GM19455 (cell line): ENCODE results near the gene PAK4.
"Not testable (repeated sequence)": the region's sequence is repeated elsewhere in the genome, so short reads cannot be mapped to it uniquely, and the experiment has no call there.

Experiments used
- ATAC-seq: cut with Tn5 transposase; IDR thresholded peaks from one replicate; pipeline ENCODE4 v1.9.1; 2021; ENCODE audit not compliant: unreplicated experiment

PAK4 gene

GRCh38 chr19:39099341-39099740 is 26.2 kb upstream of the PAK4 start:
- no peak for ATAC-seq

DNA sequence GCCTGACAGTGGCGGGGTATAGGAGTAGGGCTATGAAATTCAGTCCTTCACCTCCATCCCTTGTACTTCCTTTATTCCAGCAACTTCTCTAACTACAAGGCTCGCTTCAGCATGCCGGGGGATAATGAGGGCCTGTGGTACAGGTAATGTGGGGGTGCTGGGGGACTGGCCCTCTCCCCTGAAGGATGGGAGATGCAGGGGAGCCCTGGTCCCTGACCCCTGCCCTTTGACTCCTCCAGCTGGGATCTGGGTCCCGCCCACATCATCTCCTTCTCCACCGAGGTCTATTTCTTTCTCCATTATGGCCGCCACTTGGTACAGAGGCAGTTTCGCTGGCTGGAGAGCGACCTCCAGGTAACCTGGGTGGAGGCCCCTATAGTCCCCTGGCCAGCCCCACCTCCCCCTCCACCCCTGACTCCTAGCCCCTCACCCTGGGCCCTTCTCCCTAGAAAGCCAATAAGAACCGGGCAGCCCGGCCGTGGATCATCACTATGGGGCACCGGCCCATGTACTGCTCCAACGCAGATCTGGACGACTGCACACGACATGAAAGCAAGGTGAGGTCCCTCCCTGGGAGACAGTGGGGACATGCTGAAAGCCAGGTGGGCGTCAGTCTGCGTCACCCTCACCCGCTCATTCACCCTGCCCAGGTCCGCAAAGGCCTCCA is 25.0 kb upstream of the PAK4 start:
- ATAC-seq = no peak

DNA sequence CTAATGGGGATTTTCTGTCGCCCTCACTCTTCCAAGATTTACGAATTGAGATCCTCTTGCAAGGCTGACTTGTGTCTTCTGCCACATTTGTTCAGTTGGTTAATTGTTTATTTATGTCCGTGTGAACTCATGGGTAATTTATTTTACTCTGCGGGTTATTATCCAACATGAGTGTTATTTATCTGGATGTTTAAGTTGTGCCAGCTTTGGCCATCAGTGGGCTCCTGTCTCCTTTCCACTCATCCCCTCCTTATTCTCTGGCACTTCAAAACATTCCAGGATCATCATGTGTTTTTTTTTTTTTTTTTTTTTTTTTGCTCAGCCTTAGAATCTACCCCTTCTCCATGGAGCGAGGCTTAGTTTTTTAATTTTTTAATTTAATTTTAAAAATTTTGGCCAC is 22.4 kb upstream of the PAK4 start:
- no peak for ATAC-seq

GRCh38 chr19:39104186-39104596 is 21.4 kb upstream of the PAK4 start:
- no peak for ATAC-seq

DNA sequence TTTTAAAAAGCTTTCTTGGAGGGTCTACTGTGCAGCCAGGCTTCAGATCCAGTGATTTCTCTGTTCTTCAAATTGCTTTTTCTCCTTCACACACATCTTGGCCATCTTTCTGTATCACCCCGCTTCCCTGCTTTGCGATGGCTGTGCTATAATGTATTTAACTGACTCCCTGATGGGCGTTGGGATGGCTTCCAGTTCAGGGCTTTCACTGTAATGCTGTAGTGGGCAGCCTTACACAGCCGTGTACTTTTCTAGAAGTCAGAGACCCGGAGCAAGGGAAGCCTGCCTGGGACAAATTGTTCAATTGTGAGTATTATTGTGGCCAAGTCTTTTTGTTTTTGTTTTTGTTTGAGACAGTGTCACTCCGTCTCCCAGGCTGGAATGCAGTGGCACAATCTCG is 19.4 kb upstream of the PAK4 start:
- ATAC-seq = no peak

DNA sequence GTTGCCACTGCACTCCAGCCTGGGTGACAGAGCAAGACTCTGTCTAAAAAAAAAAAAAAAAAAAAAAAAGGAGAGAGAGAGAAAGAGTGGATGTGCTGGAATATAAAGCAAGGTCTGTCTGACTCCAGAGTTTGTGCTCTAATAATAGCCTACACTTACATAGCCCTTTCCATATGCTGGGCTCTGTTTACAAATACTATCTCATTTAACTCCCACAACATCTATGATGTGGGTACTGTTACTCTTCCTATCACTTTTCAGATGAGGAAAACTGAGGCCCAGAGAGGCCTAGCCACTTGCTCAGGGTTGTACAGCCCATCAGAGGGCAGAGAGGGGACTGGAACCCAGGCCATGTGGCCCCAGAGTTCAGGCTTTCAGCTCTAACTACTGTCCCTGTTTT is 15.9 kb upstream of the PAK4 start:
- ATAC-seq = no peak

- no peak for ATAC-seq
These were observed 15.2 kb upstream of the PAK4 start for GRCh38 chr19:39110263-39110967.

DNA sequence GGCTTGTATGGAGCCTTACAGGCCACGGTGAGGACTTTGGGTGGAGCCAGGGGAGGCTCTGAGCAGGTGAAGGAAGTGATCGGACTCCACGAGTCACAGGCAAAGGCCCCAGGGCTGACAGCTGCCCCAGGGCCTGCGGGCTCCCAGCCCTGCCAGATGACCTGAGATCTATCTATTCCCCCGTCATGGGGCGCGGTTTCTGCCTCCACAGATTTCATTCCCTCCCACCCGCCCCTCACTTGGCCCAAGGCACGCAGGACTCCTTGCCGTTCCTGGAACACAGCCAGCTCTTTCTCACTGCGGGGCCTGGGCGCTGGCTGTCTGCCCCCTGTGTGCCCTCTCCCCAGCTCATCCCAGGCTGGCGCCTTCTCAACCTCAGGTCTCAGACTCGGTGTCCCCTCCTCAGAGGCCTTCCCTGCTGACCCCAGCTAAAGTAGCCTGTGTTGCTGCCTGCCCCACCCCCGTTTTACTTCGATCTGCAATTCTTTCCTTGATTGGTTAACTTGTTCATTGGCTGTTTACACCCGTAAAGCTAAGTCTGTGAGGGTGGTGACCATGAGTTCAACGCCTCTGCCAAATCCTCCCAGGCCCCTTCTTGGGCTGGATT is 13.9 kb upstream of the PAK4 start:
- ATAC-seq = no peak

- no peak for ATAC-seq
These were observed 13.2 kb upstream of the PAK4 start for GRCh38 chr19:39112338-39112890.

DNA sequence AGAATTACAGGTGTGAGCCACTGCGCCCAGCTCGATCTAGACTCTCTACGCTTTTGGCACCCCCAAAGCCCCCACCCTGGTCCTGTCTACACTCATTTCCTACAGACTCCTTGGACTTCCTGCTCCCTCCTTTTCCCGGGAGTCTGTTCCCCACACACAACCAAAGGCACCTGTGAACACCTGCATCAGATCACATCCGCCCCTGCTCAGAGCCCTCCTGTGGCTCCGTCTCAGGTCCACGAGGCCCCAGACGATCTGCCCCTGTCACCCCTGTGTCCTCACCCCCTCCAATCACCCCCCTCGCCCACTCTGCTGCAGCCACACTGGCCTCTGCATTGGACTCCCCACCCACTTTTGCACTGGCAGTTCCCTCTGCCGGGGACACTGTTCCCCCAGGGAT is 12.4 kb upstream of the PAK4 start:
- no peak for ATAC-seq

DNA sequence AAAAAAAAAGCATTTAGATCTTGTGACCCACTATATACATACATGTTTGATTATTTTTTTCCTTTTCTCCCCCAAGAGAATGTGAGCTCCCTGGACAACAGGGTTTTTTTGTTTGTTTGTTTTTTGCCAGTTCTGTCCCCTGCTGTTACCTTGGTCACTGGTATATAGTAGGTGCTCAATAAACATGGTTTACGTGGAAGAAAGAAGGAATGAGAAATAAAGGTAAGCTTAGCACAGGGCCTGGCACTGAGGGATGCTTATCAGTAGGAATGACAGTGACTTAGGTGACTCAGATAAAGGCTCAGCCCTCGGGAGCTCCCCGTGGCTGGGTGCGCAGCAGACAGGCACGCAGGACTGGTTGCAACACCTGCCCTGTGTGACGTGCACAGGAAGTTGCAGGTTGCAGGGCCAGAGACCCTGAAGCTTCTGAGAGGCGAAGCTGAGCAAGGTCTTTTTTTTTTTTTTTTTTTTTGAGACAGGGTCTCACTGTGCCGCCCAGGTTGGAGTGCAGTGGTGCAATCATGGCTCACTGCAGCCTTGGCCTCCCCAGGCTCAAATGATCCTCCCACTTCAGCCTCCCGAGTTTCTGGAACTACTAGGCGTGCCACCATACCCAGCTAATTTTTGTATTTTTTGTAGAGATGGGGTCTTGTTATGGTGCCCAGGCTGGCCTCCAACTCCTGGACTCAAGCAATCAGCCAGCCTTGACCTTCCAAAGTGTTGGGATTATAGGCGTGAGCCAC is 10.3 kb upstream of the PAK4 start:
- ATAC-seq = no peak

DNA sequence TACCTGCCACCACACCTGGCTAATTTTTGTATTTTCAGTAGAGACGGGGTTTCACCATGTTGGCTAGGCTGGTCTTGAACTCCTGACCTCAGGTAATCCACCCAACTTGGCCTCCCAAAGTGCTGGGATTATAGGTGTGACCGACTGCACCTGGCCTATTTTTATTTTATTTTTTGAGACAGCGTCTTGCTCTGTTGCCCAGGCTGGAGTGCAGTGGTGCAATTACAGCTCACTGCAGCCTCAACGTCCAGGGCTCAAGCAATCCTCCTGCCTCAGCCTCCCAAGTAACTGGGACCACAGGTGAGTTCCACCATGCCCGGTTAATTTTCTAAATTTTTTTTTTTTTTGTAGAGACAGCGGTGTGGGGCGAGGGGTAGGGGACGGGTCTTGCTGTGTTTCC is 8.6 kb upstream of the PAK4 start:
- not testable (repeated sequence) for ATAC-seq

GRCh38 chr19:39119830-39120229 is 5.8 kb upstream of the PAK4 start:
- ATAC-seq = no peak

- no peak for ATAC-seq
These were observed 2.5 kb upstream of the PAK4 start for GRCh38 chr19:39122934-39123731.

- no peak for ATAC-seq
These were observed 1.3 kb upstream of the PAK4 start for GRCh38 chr19:39124136-39124764.

- ATAC-seq = no peak
These were observed 410 bp upstream of the PAK4 start for GRCh38 chr19:39125199-39125553.

GRCh38 chr19:39126312-39127187 is 964 bp downstream of the PAK4 start:
- ATAC-seq = no peak

DNA sequence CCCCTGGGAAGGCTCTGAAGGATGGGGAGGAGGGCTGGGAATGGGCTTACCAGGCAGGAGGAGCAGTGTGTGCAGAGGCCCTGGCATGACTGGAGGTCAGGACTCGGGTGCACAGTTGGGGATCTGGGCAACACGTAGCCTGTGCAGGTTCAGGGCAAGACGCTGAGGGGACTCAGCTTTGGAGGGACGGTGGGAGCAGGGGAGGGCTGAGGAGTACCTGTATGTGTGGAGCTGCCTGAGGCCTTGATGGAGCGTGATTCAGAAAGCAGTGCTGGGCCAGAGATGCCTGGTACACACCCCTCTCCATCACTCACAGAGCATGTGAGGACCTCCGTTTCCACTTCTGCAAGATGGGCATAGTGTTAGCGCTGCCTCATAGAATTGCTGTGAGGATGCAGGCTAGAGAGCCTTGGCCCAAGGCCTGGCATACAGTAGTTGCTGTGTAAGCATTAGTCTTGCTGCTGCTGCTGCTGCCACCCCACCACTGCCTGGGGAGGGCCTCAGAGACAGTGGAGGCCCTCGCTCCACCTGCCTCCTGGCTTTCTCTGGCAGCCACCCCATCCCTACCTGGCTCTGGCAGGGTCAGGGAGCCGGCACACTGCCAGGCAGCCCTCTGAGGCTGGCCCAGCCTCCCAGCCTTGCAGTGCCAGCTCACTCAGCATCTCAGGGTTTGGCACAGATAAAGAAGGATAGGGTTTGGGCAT is 2.4 kb downstream of the PAK4 start:
- ATAC-seq = no peak
